MV-4-11 (cell line): ENCODE measurements around the gene AMBP.
"Not testable (repeated sequence)": the region's sequence is repeated elsewhere in the genome, so short reads cannot be mapped to it uniquely, and the experiment has no call there.

Experiments
- DNase-seq: peaks from one replicate; lab custom pipeline; 2025; lab: John Stamatoyannopoulos, UW

AMBP gene

GRCh38 chr9:114091711-114092110 lies 13.6 kb upstream of the AMBP start:
- DNase-seq: no peak

- DNase-seq: no peak
Observed at GRCh38 chr9:114090798-114091197, 12.7 kb upstream of the AMBP start.

DNA sequence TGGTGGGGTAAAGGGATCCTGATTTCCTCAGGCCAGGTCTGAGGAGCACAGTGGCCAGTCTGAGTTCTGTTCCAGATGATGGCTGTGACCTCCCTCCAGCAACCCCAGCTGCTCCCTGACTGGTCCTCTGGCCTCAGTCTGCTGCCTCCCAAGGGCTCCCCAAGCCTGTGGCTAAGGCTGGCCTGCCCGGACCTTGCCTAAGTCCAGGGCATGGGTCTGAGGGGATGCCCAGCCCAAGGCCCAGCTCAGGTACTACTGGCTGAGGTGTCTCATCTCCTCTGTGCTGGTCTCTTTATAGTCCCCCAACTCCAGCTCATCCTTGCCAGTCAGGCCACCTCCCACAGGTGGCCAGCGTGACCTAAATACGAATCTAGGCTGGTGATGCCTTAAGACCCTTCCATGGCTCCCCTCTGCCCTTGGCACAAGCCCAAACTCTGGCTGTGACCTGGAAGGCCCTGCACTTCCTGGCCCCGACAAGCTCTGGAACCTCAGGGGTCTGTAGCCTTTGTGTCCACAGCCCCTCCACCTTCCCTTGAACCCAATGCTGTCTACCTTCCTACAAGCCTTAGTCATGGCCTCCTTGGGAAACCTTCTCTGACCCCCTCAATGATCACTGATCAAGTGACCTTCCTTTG lies 11.2 kb upstream of the AMBP start:
- DNase-seq: no peak

- DNase-seq: peak; percentile 16
Observed at GRCh38 chr9:114088571-114089170, 10.6 kb upstream of the AMBP start.

- DNase-seq: no peak
Observed at GRCh38 chr9:114087721-114088120, 9.6 kb upstream of the AMBP start.

DNA sequence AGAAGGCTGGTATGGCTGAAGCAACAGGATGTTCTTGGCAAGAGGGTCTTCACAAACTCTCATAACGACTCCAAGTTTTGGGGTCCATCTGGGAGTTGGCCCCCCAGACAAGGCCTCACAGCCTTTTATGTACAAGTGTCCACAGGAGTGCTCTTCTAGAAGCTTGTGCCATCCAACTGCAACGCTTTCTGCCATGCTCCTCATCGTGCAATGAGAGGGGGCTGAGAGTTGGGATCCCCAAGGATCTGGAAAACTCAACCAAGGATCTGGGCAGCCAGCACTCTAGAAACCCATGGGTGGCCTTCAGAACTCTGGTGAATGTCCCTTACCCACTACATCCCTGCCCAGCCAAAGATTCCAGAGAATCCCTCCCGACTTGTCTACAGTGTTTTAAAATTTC lies 8.5 kb upstream of the AMBP start:
- DNase-seq: no peak

DNA sequence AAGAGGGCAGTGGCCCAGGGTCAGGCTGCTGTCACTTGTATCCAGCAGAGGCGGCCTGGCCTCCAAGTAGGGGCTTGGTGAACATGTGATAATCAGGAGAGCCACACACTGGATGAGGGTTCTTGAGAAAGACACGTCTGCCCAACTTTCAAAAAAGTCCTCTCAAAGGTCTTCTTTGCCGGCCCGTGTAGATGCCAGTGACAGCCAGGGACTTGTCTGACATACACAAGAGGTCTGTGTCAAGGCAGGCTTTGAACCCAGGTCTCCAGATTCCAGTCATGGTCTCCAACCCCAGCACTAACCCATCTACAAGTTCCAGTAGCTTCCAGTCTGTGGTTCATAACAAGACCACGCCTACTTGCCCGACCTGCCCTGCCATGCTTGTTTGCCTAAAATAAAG lies 7.9 kb upstream of the AMBP start:
- no peak for DNase-seq

GRCh38 chr9:114085387-114085789 lies 7.3 kb upstream of the AMBP start:
- no peak for DNase-seq

DNA sequence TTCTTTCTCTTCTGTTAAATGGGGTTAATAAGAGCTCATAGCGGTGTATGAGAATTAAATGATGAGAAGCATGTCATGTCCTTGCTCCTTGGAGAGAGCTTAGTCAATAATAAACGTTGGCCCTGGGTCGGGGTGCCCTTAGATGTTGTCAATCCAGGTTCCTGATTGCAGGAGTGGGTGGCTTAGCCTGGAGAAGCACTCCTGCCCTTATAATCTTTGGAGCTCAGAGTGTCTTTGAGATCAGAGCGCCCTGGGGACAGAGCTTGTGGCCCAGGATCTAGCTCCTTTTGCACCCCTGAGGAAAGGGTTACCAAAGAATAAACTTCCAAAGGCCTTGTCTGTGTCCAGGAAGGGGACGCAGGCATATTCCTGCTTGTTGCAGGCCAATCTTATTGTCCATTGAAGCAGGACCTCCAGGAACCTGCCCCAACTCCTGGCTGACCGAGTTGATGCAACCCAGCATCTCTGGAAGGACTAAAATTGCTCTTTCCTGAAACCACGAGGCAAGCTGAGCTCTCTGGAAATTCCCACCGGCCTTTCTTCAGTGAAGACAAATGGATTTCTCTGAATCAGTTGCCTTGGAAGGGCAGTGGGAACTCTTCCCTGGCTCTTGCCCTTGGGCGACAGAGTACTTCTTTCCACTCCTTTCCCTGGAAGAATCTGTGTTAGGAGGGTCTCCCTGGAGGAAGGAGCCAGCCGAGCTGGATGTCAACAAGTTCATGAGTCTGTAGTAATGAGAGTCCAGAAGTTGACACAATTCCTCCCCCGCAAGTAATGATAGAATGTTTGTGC lies 6.4 kb upstream of the AMBP start:
- no peak for DNase-seq

- DNase-seq: no peak
Observed at GRCh38 chr9:114083666-114084065, 5.6 kb upstream of the AMBP start.

DNA sequence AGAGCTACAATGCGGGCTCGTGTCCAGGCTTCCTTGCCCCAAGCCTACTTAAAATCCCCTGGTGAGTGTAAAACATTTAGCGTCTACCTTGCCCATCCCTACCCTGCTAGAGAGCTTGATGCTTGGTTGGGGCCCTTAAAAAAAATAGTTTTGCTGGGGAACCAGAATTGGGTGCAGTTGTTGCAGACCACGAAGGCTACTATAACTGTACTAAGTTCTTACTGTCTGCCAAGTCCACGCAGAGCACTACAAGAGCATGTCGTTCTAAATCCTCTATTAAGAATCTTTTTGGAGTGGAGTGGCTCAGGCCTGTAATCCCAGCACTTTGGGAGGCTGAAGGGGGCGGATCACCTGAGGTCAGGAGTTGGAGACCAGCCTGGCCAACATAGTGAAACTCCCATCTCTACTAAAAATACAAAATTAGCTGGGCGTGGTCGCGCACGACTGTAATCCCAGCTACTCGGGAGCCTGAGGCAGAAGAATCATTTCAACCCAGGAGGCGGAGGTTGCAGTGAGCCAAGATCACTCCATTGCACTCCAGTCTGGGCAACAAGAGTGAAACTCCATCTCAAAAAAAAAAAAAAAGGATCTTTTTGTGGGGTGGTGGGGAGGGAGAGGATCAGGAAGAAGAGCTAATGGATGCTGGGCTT lies 4.8 kb upstream of the AMBP start:
- not testable (repeated sequence) for DNase-seq

DNA sequence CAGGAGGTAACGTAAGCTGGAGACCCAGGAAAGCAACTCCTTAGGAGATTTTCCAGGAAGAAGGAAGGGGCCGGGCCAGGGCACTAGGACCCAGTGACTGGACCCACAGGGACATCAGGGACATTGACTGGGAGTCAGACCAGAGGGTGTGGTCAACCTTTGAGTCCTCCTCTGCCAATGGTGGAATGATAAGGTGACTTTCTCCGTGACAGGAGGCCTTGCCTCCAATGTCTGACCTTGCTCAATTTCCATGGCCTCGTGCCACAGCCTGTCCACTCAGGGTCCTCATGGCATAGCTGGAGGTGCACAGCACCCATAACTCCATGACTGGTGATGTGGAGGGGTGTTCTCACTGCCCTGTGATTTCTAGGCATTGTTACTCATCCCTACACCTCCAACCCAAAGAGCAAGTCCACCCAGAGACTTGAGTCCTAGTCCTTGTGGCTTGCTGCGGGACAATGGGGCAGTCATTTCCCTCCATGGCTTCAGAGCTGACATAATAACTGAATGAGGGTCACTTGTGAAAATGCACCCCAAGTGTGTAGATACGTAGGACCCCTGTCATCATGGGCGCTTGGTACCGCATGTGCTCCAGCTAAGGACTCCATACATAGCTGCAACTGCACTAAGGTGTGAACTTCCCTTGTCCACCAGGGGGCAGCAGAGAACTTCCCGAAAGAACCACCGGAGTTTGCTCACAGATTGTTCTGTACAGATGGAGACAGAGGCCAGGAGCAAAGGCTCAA lies 4.1 kb upstream of the AMBP start:
- DNase-seq: peak; percentile 73

DNA sequence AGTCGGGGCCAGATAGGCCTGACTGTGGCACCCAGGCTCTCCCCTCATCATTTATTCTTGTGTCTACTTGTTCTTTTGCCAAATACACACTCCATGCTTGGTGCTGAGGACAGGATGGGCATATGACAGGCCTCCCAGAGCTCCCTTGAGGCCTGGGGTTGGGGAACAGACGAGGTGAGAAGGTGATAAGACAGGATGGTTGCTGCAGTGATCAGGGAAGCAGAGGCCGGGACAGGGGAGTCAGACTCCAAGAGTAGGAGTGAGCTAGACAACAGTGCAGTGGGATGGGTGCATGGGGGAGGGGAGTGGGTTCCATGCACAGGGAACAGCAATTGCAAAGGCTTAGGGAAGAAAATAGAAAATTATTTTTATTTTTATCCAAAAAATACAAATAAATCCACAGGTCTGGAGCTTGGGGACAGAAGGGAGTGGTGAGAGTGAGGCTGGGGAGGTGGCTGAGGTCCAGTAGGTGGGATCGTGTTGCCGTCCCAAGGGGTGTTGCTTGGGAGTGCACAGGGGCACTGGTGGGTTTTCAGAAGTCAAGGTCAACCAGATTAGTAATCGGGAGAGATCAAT lies 3.4 kb upstream of the AMBP start:
- DNase-seq: no peak

GRCh38 chr9:114080773-114081440 lies 2.8 kb upstream of the AMBP start:
- DNase-seq: no peak

DNA sequence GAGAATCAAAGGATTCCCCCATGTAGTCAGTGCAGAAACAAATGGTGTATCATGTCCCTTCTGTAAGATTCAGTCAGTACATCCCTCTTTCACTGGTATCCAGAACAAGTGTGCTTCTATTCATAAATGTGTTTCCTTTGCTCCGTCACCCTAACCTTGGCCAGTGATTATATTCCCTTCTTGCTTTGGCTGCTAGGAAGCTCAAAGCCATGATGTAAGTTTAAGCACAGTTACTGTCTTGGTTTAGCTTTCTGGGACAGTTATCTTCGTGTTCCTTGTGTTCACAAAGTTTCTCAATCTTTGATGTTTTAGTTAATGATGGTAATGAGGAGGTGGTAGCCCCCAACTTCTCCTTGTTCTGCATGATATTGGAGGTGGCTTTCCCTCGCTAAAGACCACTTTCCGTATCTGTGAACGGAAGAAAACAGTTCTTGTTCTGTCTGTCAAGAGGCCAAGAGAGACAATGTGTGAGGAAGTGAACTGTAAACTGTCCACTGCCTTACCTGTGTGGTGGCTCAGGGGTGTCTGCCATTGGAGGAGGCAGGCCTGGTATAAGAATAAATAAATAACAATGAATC lies 2.2 kb upstream of the AMBP start:
- no peak for DNase-seq

GRCh38 chr9:114078781-114079156 lies 669 bp upstream of the AMBP start:
- DNase-seq: no peak

GRCh38 chr9:114077162-114077837 lies 800 bp downstream of the AMBP start:
- no peak for DNase-seq

GRCh38 chr9:114076237-114077161 lies 1.6 kb downstream of the AMBP start:
- DNase-seq: no peak

DNA sequence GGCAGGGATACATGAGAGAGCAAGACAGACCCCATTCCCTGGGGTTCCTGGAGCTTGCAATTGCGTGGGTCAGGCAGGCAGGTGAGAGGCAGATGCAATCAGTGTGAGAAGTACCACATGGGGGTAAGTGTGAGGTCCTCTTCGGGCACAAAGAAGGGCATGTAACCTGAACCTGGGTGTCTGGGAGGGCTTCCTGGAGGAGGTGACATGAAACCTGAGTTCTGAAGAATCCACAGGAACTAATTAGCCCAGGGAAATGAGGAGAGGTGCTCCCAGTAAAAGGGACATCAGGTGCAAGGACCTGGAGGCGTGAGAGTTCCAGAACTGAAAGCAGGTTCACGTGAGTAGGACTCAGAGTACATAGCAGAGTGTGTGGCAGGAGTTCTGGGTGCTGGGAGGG lies 2.5 kb downstream of the AMBP start:
- DNase-seq: no peak
